GM18511 (cell line): Measurements from ENCODE around the gene BCAR3.
A peak's percentile ranks its signal among the peaks of the same experiment; 100 is the strongest.

Experiments
- ATAC-seq: cut with Tn5 transposase; IDR thresholded peaks from one replicate; pipeline ENCODE4 v1.9.1; 2021; ENCODE audit warnings: mild to moderate bottlenecking, moderate library complexity; ENCODE audit not compliant: unreplicated experiment

The BCAR3 gene

GRCh38 chr1:93617670-93618499, 63.8 kb downstream of the BCAR3 start:
- no peak for ATAC-seq

GRCh38 chr1:93616996-93617669, 64.5 kb downstream of the BCAR3 start:
- ATAC-seq, result no peak

GRCh38 chr1:93616221-93616995, 65.2 kb downstream of the BCAR3 start:
- no peak for ATAC-seq

GRCh38 chr1:93615582-93616150, 66.0 kb downstream of the BCAR3 start:
- ATAC-seq, result peak; percentile 86

- ATAC-seq, result peak; percentile 53
These were observed 66.6 kb downstream of the BCAR3 start for GRCh38 chr1:93614986-93615581.

GRCh38 chr1:93614541-93614940, 67.1 kb downstream of the BCAR3 start:
- ATAC-seq, result no peak

GRCh38 chr1:93613898-93614297, 67.7 kb downstream of the BCAR3 start:
- ATAC-seq, result no peak

GRCh38 chr1:93612510-93612909, 69.1 kb downstream of the BCAR3 start:
- no peak for ATAC-seq

- no peak for ATAC-seq
These were observed 70.0 kb downstream of the BCAR3 start for GRCh38 chr1:93611668-93612067.

GRCh38 chr1:93609536-93609935, 72.1 kb downstream of the BCAR3 start:
- no peak for ATAC-seq

- ATAC-seq, result peak; percentile 37
These were observed 73.2 kb downstream of the BCAR3 start for GRCh38 chr1:93608187-93609109.

- peak; percentile 94 for ATAC-seq
These were observed 73.8 kb downstream of the BCAR3 start for GRCh38 chr1:93607814-93608186.

- no peak for ATAC-seq
These were observed 75.7 kb downstream of the BCAR3 start for GRCh38 chr1:93605812-93606512.

GRCh38 chr1:93605026-93605568, 76.5 kb downstream of the BCAR3 start:
- no peak for ATAC-seq

GRCh38 chr1:93604411-93604810, 77.2 kb downstream of the BCAR3 start:
- no peak for ATAC-seq

- ATAC-seq, result no peak
These were observed 78.0 kb downstream of the BCAR3 start for GRCh38 chr1:93603601-93604000.

GRCh38 chr1:93603106-93603505, 78.5 kb downstream of the BCAR3 start:
- no peak for ATAC-seq

- ATAC-seq, result no peak
These were observed 79.5 kb downstream of the BCAR3 start for GRCh38 chr1:93602101-93602500.

GRCh38 chr1:93601686-93602085, 80.0 kb downstream of the BCAR3 start:
- ATAC-seq, result no peak
